HepG2 (cell line): ENCODE measurements around the gene RCOR1. TPM values are rescaled to one million over a fixed set of nuclear protein-coding genes. Genes with fewer than 3 reads are reported as not detected.

Experiments
- ASH2L ChIP-seq: fragments of 300-600, 200-600 bp; sonication (generic); IDR thresholded peaks from 2 replicates; pipeline ENCODE4 v1.7.0; 2017; ENCODE audit warnings: low read depth, mild to moderate bottlenecking, moderate library complexity, mixed read lengths, low read length; ENCODE audit not compliant: insufficient read length
- ESRRA ChIP-seq: sonication (generic); formaldehyde crosslinking; IDR thresholded peaks from 2 replicates; pipeline ENCODE4 v1.5.1; 2020; ENCODE audit warnings: mild to moderate bottlenecking, low read depth, missing genetic modification reagents
- ETV5 ChIP-seq: IDR thresholded peaks from 2 replicates; pipeline ENCODE4 v1.6.1; 2018; ENCODE audit warnings: missing biosample characterization, missing genetic modification reagents, inconsistent platforms, borderline replicate concordance
- ETV6 ChIP-seq: sonication (generic); formaldehyde crosslinking; conservative IDR thresholded peaks from 2 replicates; pipeline ENCODE4 v1.4.0; 2020; ENCODE audit warnings: missing genetic modification reagents
- HHEX ChIP-seq: IDR thresholded peaks from 2 replicates; pipeline ENCODE4 v1.6.1; 2016; ENCODE audit warnings: control low read depth
- HNF4A ChIP-seq: sonication (generic); formaldehyde crosslinking; IDR thresholded peaks from 2 replicates; pipeline ENCODE4 v1.4.0; 2020; ENCODE audit warnings: missing genetic modification reagents
- IKZF4 ChIP-seq: sonication (generic); formaldehyde crosslinking; IDR thresholded peaks from 2 replicates; pipeline ENCODE4 v1.5.1; 2020; ENCODE audit warnings: borderline replicate concordance, mild to moderate bottlenecking, low read depth, missing genetic modification reagents; ENCODE audit errors: not compliant biosample characterization
- SALL1 ChIP-seq: sonication (generic); formaldehyde crosslinking; IDR thresholded peaks from 2 replicates; pipeline ENCODE4 v1.8.0; 2022; ENCODE audit warnings: mild to moderate bottlenecking, missing genetic modification reagents
- TAF1 ChIP-seq: sonication (generic); formaldehyde crosslinking; IDR thresholded peaks from 2 replicates; pipeline ENCODE4 v1.4.0; 2020; ENCODE audit warnings: missing genetic modification reagents
- TEAD3 ChIP-seq: optimal IDR thresholded peaks from 2 replicates; pipeline ENCODE3; 2016; ENCODE audit warnings: borderline replicate concordance
- ZNF317 ChIP-seq: sonication (generic); formaldehyde crosslinking; IDR thresholded peaks from 2 replicates; pipeline ENCODE4 v1.5.0; 2020; ENCODE audit warnings: mild to moderate bottlenecking, missing genetic modification reagents
- ZNF431 ChIP-seq: sonication (generic); formaldehyde crosslinking; IDR thresholded peaks from 2 replicates; pipeline ENCODE4 v1.9.0; 2022; ENCODE audit warnings: missing genetic modification reagents, low read depth, mild to moderate bottlenecking, borderline replicate concordance
- ZNF547 ChIP-seq: sonication (generic); formaldehyde crosslinking; IDR thresholded peaks from 2 replicates; pipeline ENCODE4 v1.5.1; 2020; ENCODE audit warnings: mild to moderate bottlenecking, missing genetic modification reagents
- polyA plus RNA-seq, 8 experiments: library from polyadenylated mRNA; depleted of rRNA in 3 of 8; stranded (reverse) in 7 of 8; unstranded in 1 of 8; fragments of >200 nt; fragmentation: Illumina TruSeq in 4 of 8; extraction: Trizol in 4 of 8; gene quantifications; 2 replicates each; pipeline versions ENCODE4 v1.2.1 to v1.2.3, GENCODE V29; 2011 to 2016; ENCODE audit warnings: low read depth in 4 of 8, missing spikeins in 1 of 8, mixed read lengths in 1 of 8; ENCODE audit not compliant: insufficient read depth in 1 of 8
- total RNA-seq, 5 experiments: library from RNA; depleted of rRNA; stranded (reverse); fragments of >200 nt; fragmentation: Illumina TruSeq; extraction: Trizol; gene quantifications; 2 replicates each; pipeline ENCODE4 v1.2.3, GENCODE V29; 2016; ENCODE audit warnings: low read depth in 1 of 5
- TF ChIP-seq, protein P1 (sequence below): sonication (generic); formaldehyde crosslinking; conservative IDR thresholded peaks from 2 replicates; pipeline ENCODE4 v1.4.0; 2020; ENCODE audit warnings: missing genetic modification reagents
- TF ChIP-seq, protein P2 (sequence below): IDR thresholded peaks from 2 replicates; pipeline ENCODE4 v1.6.1; 2016; ENCODE audit warnings: missing compliant biosample characterization, missing genetic modification reagents, borderline replicate concordance
- TF ChIP-seq, protein P3 (sequence below): sonication (generic); formaldehyde crosslinking; IDR thresholded peaks from 2 replicates; pipeline ENCODE4 v1.4.0; 2020; ENCODE audit warnings: missing genetic modification reagents, low read depth, mild to moderate bottlenecking, borderline replicate concordance
- TF ChIP-seq, protein P4 (sequence below): sonication (generic); formaldehyde crosslinking; IDR thresholded peaks from 2 replicates; pipeline ENCODE4 v1.4.0; 2020; ENCODE audit warnings: mild to moderate bottlenecking, missing genetic modification reagents
- TF ChIP-seq, protein P5 (sequence below): sonication (generic); formaldehyde crosslinking; IDR thresholded peaks from 2 replicates; pipeline ENCODE4 v1.5.0; 2020; ENCODE audit warnings: mild to moderate bottlenecking, missing genetic modification reagents, borderline replicate concordance

RCOR1 gene
- total and polyA plus RNA-seq, 2 of the 13 experiments (the other 11 are each of a cell fraction or from before 2014, with no cell fraction given): 10.2 to 11.1 TPM

DNA sequence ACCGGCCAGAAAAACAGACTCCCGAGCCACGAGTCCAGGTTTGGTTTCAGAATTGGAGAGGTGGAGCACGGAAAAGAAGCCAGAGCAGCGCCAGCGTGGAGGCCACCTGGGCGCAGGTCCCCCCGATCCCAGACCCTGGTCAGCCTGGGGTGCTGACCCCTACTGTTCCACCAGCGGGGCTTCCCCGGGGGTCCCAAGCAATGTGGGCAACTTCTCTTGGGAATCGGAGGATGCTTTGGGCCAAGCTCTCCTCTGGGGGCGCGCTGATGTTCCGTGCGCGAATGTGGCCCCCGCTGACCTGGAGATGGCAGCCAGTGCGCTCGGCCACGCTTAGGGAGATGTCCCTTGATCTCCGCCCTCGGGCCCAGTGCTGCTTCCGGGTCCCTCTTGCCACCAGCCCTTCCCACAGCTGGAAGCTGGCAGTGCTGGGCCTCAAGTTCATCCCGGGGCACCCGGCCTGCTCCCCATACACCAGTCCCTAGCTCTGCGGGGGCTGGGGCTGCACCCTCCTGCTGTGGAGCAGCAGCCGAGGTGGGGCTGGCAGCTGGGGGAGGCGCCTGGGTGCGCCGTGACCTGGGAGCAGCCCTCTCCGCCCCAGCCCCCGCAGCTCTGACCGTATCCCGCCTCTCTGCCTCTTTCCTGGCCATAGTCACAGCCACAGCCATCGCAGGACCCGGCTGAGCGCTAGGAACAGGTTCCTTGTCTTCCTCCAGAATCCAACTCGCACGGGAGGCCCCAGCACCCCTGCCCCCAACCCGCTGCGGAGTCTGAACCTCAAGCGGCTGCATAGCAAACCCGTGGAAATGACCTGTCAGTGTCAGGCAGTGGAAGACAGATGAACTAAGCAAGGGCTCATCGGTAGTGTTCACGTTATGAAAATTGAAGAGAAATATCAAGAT is 91.2 kb downstream of the RCOR1 start (continued):
- peak; percentile 65; the same call in 1 of the 2 replicates for TF ChIP-seq ZNF317
- TF ChIP-seq ASH2L: peak; percentile 67
- TF ChIP-seq, protein P1, sequence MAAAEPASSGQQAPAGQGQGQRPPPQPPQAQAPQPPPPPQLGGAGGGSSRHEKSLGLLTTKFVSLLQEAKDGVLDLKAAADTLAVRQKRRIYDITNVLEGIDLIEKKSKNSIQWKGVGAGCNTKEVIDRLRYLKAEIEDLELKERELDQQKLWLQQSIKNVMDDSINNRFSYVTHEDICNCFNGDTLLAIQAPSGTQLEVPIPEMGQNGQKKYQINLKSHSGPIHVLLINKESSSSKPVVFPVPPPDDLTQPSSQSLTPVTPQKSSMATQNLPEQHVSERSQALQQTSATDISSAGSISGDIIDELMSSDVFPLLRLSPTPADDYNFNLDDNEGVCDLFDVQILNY (CRISPR knock-in tag): no peak
- peak; percentile 50 for TF ChIP-seq HNF4A (CRISPR knock-in tag)
- TF ChIP-seq, protein P2, sequence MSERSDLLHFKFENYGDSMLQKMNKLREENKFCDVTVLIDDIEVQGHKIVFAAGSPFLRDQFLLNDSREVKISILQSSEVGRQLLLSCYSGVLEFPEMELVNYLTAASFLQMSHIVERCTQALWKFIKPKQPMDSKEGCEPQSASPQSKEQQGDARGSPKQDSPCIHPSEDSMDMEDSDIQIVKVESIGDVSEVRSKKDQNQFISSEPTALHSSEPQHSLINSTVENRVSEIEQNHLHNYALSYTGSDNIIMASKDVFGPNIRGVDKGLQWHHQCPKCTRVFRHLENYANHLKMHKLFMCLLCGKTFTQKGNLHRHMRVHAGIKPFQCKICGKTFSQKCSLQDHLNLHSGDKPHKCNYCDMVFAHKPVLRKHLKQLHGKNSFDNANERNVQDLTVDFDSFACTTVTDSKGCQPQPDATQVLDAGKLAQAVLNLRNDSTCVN: peak; percentile 29; the same call in 1 of the 2 replicates
- 0 out of 2 replicates have a peak, but pooled peaks have one; percentile 41 for TF ChIP-seq ZNF431 (CRISPR knock-in tag)
- TF ChIP-seq, protein P3, sequence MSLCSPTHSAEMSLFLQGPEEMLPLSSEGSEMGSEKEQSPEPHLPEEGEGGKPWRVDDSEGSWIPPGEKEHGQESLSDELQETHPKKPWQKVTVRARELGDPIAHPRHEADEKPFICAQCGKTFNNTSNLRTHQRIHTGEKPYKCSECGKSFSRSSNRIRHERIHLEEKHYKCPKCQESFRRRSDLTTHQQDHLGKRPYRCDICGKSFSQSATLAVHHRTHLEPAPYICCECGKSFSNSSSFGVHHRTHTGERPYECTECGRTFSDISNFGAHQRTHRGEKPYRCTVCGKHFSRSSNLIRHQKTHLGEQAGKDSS: no peak; the same call in 1 of the 2 replicates
- peak; percentile 58 for TF ChIP-seq TEAD3 (CRISPR knock-in tag)
- no peak for TF ChIP-seq HHEX (CRISPR knock-in tag)
- TF ChIP-seq ESRRA: peak; percentile 64
- TF ChIP-seq, protein P4, sequence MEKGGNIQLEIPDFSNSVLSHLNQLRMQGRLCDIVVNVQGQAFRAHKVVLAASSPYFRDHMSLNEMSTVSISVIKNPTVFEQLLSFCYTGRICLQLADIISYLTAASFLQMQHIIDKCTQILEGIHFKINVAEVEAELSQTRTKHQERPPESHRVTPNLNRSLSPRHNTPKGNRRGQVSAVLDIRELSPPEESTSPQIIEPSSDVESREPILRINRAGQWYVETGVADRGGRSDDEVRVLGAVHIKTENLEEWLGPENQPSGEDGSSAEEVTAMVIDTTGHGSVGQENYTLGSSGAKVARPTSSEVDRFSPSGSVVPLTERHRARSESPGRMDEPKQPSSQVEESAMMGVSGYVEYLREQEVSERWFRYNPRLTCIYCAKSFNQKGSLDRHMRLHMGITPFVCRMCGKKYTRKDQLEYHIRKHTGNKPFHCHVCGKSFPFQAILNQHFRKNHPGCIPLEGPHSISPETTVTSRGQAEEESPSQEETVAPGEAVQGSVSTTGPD: no peak
- peak; percentile 41 for TF ChIP-seq IKZF4 (CRISPR knock-in tag)
- peak; percentile 72 for TF ChIP-seq SALL1 (CRISPR knock-in tag)
- TF ChIP-seq TAF1: peak; percentile 64
- TF ChIP-seq ETV6: 0 out of 2 replicates have a peak, but pooled peaks have one; percentile 28
- TF ChIP-seq, protein P5, sequence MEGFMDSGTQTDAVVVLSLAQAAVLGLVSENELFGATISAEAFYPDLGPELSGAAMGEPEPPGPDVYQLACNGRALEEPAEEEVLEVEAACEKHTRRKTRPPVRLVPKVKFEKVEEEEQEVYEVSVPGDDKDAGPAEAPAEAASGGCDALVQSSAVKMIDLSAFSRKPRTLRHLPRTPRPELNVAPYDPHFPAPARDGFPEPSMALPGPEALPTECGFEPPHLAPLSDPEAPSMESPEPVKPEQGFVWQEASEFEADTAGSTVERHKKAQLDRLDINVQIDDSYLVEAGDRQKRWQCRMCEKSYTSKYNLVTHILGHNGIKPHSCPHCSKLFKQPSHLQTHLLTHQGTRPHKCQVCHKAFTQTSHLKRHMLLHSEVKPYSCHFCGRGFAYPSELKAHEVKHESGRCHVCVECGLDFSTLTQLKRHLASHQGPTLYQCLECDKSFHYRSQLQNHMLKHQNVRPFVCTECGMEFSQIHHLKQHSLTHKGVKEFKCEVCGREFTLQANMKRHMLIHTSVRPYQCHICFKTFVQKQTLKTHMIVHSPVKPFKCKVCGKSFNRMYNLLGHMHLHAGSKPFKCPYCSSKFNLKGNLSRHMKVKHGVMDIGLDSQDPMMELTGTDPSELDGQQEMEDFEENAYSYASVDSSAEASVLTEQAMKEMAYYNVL (CRISPR knock-in tag): peak; percentile 74
- peak; percentile 67; the same call in 1 of the 2 replicates for TF ChIP-seq ETV5 (CRISPR knock-in tag)
- TF ChIP-seq ZNF547 (CRISPR knock-in tag): peak; percentile 20; the same call in 1 of the 2 replicates
